PC-3 (cell line): ENCODE results near the gene EPC1.

Source experiments
- EZH2 ChIP-seq: fragments of 300-600 bp; sonication (generic); IDR thresholded peaks from one replicate; pipeline ENCODE4 v1.6.1; 2017; ENCODE audit warnings: antibody characterized with exemption, mild to moderate bottlenecking, low read length; ENCODE audit not compliant: unreplicated experiment
- TF ChIP-seq, protein P1 (sequence below): fragments of 300-600 bp; sonication (generic); conservative IDR thresholded peaks from 2 replicates; pipeline ENCODE4 v1.5.1; 2017; ENCODE audit warnings: antibody characterized with exemption, low read depth, mild to moderate bottlenecking, low read length

DNA sequence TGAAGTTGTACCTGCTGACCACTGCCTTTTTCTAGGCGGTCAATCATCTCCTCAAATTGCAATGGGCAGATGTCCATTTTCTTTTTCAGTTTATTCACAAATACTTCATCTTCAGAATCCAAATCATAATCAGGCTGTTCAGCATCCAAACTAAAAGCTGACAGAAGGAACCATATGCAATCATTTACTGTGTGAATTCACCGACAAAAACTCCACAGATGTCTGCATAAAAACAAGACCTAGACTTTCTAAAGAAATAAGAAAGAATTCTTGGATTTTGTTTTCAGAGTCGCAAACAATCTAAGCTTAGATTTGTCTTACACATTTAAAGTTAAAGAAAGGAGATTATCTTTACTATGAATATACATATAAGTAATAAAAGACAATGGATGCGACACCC, 53.4 kb downstream of the EPC1 start:
- TF ChIP-seq, protein P1, sequence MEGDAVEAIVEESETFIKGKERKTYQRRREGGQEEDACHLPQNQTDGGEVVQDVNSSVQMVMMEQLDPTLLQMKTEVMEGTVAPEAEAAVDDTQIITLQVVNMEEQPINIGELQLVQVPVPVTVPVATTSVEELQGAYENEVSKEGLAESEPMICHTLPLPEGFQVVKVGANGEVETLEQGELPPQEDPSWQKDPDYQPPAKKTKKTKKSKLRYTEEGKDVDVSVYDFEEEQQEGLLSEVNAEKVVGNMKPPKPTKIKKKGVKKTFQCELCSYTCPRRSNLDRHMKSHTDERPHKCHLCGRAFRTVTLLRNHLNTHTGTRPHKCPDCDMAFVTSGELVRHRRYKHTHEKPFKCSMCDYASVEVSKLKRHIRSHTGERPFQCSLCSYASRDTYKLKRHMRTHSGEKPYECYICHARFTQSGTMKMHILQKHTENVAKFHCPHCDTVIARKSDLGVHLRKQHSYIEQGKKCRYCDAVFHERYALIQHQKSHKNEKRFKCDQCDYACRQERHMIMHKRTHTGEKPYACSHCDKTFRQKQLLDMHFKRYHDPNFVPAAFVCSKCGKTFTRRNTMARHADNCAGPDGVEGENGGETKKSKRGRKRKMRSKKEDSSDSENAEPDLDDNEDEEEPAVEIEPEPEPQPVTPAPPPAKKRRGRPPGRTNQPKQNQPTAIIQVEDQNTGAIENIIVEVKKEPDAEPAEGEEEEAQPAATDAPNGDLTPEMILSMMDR = no peak
- TF ChIP-seq EZH2 = no peak
